ENCODE data around the gene EXOC2.

GRCh38 chr6:674956-675355 is 18.0 kb downstream of the EXOC2 start:
- TF ChIP-seq CTCF (IDR thresholded peaks at IDR 0.05; ENCODE audit: low read depth, low read length, poor library complexity, severe bottlenecking) (no peak), EZH2phosphoT487 (IDR thresholded peaks at IDR 0.05; ENCODE audit: borderline replicate concordance, low read length) (no peak)

All from DOHH2 (cell line).